T-helper 1 cell treated with Interleukin-12 subunit alpha and Interleukin-12 subunit beta and Interleukin-4 antibody, amounts not matched to agents 30 μg/mL and 1 μg/mL, for 36 hours (primary cell): ENCODE data around the gene DNAJC5.
"Not testable (repeated sequence)": the region's sequence is repeated elsewhere in the genome, so short reads cannot be mapped to it uniquely, and the experiment has no call there.

Experiments used
- H3K27ac Mint-ChIP-seq: one replicate; pipeline ENCODE4 v1.8.0; 2021; ENCODE audit warnings: mild to moderate bottlenecking, mixed read lengths
- H3K27me3 Mint-ChIP-seq: one replicate; pipeline ENCODE4 v1.8.0; 2021; ENCODE audit warnings: low read depth, mixed read lengths
- H3K36me3 Mint-ChIP-seq: one replicate; pipeline ENCODE4 v1.8.0; 2021; ENCODE audit warnings: low read depth, mixed read lengths
- H3K4me1 Mint-ChIP-seq: one replicate; pipeline ENCODE4 v1.8.0; 2021; ENCODE audit warnings: low read depth, mixed read lengths
- H3K4me3 Mint-ChIP-seq: one replicate; pipeline ENCODE4 v1.8.0; 2021; ENCODE audit warnings: mild to moderate bottlenecking, moderate library complexity, mixed read lengths
- H3K9me3 Mint-ChIP-seq: one replicate; pipeline ENCODE4 v1.8.0; 2021; ENCODE audit warnings: mixed read lengths

The DNAJC5 gene

DNA sequence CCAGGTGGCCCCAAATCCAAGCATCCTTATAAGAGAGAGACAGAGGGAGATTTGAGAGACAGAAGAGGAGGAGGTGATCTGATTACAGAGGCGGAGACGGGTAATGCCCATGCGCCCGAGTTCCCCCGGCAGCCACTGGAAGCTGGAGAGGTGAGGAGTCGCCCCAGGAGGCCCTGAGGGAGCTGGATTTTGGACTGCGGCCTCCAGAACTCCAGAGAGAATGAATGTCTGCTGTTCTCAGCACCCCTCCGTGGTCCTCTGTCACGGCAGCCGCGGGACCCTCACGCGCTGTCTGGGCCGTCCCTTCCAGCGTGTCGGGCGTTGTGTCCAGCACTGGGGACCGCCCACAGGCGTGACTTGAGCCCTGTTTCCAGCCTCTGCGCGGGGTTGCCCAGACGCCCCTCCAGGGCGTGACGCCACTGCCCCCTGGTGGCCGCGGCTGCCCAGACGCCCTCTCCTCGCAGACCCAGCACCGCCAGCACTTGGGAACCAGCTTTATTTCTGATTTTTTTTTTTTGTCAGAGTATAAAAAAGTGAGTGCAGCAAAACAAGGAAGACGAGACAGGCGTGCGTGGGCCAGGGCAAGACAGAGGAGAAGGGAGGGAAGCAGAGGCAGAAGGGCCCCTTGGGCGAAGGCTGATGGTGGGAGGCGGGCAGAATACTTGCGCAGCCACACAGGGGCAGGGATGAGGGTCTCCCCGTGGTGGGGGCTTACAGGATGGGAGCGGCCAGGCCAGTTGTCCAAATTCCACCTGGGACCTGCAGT, 78.9 kb downstream of the DNAJC5 start:
- H3K27ac Mint-ChIP-seq = no peak overlapping the region
- H3K4me1 Mint-ChIP-seq = peaks cover 42% of the 10 kb centered on the region
- H3K4me3 Mint-ChIP-seq = no peak overlapping the region
- H3K36me3 Mint-ChIP-seq = peaks cover 29% of the 10 kb centered on the region
- no peaks in the 10 kb centered on the region for H3K27me3 Mint-ChIP-seq
- no peaks in the 10 kb centered on the region for H3K9me3 Mint-ChIP-seq

DNA sequence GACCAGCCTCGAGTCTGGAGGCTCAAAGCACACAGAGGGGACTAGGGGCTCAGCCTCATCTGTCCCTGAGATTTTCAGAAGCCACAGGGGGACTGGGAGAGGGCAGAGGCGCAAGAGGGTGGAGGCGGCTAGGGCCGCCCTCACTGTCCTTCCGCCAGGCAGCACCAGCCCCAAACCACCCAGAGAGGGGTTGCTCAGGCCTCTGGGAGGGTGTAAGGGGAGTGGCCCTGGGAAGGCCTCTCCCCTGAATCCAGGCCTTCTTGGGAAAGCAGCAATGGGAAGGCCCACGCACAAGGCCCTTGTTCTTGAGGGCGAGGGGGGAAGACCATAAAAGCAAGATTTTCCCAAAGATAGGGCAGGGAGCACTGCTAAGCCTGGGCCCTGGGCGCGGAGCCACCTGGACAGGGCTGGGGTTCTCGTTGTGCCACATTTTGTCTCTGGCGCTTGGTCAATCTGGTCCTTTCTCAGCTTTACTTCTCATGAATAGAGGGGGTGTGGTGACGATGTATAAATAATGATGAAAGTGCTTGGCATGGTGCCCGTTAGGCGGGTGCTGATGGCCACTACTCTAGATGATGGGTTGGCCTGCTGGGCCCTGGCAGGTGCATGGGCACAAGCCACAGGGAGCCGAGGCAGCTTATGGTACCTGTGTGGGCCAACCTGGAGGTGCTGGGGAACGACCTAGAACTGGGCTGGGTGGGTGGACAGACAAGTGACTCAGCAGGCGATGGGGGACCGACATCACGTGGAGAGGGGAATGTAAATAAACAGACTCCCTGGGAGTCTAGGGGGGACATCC, 79.7 kb downstream of the DNAJC5 start:
- Mint-ChIP-seq H3K36me3 (peaks cover 29% of the 10 kb centered on the region), H3K4me1 (peaks cover 40% of the 10 kb centered on the region), H3K4me3 (no peak overlapping the region), H3K9me3 (no peaks in the 10 kb centered on the region), H3K27ac (no peak overlapping the region), H3K27me3 (no peaks in the 10 kb centered on the region)

DNA sequence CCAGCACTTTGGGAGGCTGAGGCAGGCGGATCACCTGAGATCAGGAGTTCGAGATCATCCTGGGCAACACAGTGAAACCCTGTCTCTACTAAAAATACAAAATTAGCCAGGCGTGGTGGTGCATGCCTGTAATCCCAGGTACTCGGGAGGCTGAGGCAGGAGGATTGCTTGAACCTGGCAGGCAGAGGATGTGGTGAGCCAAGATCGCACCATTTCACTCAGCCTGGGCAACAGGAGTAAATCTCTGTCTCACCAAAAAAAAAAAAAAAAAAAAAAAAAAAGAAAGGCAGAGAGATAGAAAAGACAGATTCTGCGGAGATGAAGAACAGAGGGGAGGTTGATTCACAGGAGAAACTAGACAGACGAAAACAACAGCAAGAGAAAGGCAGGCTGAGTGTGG, 81.6 kb downstream of the DNAJC5 start:
- H3K9me3 Mint-ChIP-seq, H3K27me3 Mint-ChIP-seq: not testable (repeated sequence)
- peak overlapping the region; percentile 88 for H3K27ac Mint-ChIP-seq
- H3K36me3 Mint-ChIP-seq = peaks cover 30% of the 10 kb centered on the region
- peak overlapping the region; percentile 90 for H3K4me3 Mint-ChIP-seq
- peaks cover 49% of the 10 kb centered on the region for H3K4me1 Mint-ChIP-seq

DNA sequence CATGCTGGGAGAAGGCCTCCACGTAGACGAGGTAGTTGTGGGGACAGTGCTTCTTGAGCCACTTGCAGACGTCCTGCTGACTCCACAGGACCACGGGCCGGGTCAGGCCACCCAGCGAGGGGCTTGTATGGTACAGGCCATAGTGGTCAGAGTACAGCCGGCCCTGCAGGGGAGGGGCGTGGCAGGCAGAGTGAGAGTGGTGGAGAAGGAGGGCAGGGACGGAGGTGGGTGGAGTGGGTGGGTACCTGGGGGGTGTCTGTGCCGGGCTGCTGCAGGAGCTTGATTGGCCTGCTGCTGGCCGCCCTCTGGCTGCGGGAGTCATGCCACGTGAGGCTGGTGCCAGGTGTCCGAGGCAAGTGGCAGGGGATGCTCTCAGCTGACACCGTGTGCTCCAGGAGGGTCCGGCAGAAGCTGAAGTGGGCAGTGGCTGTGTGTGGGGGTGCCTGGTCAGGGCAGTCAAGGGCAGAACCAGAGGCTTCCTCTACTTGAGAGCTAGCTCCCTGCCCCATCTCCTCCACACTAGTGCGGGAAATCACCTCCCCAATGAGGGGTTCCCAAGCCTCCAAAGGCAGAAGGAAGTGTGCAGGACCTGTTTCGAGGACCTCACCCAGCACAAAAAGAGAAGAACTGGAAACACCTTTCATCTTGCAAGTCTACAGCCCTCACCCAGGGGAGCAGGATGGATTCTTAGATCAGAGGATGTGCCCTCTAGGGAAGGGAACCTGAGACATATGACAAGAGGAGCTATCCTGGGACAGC, 82.2 kb downstream of the DNAJC5 start:
- H3K4me1 Mint-ChIP-seq = peaks cover 53% of the 10 kb centered on the region
- no peaks in the 10 kb centered on the region for H3K27me3 Mint-ChIP-seq
- peak overlapping the region; percentile 88 for H3K27ac Mint-ChIP-seq
- peak overlapping the region; percentile 90 for H3K4me3 Mint-ChIP-seq
- no peaks in the 10 kb centered on the region for H3K9me3 Mint-ChIP-seq
- peaks cover 30% of the 10 kb centered on the region for H3K36me3 Mint-ChIP-seq

DNA sequence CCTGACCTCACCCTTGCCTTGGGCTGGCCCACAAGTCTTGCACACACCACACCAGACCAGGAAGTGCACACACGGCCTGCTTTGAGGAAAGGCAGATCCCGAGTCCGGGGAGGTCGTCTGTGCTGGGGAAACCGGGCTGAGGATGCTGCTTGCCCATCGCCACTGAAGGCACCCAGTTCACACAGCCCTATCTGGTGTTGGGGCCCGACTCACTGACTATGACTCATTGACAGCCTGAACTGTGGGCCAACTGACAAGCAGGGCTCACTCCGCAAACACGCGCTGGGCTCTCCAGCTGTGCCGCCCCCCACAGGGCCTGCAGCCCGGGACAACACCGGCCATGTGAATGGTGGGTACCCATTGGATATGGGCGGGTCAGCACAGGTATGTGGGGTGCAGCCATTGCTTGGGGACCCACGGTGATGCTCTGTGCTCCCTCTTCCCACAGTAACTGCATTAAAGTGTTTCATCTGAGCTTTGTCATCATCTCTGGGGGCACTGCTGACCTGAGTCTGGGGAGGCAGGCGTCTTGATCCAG, 82.9 kb downstream of the DNAJC5 start:
- H3K36me3 Mint-ChIP-seq = peaks cover 33% of the 10 kb centered on the region
- H3K4me1 Mint-ChIP-seq = peaks cover 59% of the 10 kb centered on the region
- H3K9me3 Mint-ChIP-seq = no peaks in the 10 kb centered on the region
- peak overlapping the region; percentile 88 for H3K27ac Mint-ChIP-seq
- peak overlapping the region; percentile 90 for H3K4me3 Mint-ChIP-seq
- no peaks in the 10 kb centered on the region for H3K27me3 Mint-ChIP-seq

DNA sequence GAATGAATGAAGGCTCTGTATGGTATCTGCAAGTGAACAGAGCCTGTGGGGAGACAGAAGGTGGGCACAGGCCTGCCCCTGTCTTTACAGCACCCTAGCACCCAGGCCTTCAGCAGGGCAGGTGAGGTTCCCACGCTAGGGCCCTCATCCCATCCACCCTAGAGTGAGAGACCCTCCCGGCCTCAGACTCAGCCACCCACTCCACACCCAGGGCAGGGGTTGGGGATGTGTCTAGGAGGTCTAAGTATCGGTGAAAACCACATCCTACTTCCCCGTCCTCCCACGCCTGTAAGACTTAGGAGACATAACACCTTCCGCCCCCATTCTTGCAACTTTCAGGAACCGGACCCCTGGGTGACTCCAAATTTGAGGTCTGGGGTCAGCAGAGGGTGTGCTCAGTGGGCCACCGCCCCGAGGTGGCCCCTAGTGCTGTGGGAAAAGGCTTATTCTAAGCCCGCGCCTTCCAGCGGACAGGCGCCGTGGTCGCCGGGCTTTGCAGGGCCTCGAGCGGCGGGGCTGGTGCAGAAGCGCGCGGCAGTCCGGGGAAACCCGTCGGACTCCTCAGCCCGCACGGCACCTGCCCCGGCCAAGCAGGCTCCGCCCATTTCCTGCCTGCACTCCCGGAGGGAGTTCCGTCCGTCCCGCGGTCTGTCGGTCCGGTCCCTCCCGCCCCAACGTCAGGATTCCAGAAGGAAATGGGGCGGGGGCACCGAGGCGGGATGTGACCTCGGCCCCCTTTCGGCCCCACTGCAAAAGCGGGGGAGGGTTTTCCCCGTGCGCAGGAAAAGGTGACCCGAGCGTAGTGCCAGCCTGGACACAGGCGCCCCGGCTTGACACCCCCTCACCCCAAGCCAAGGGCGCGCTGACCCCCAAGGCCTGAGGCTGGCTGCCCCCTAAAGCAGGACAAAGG, 83.6 kb downstream of the DNAJC5 start:
- peak overlapping the region; percentile 88 for H3K27ac Mint-ChIP-seq
- H3K9me3 Mint-ChIP-seq = no peaks in the 10 kb centered on the region
- H3K4me1 Mint-ChIP-seq = peaks cover 60% of the 10 kb centered on the region
- H3K4me3 Mint-ChIP-seq = peak overlapping the region; percentile 90
- H3K36me3 Mint-ChIP-seq = peaks cover 32% of the 10 kb centered on the region
- no peaks in the 10 kb centered on the region for H3K27me3 Mint-ChIP-seq

DNA sequence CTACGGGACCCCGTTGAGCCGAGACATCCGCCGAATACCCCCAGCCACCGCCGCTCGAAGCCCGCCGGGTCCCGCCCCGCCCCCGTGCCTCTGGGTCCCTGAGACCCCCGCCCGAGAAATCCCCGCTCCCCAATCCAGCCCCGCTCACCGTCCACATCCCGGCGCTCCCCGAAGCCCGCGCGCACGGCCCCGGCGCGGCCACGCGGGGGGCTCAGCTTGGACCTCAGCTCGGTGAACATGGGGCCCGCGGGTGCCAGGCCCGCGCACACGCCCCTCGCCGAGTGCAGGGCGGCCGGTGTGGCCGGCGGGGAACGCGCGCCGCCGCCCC, 84.3 kb downstream of the DNAJC5 start:
- Mint-ChIP-seq H3K27me3 (no peaks in the 10 kb centered on the region), H3K27ac (peak overlapping the region; percentile 88), H3K36me3 (peaks cover 30% of the 10 kb centered on the region), H3K9me3 (no peaks in the 10 kb centered on the region), H3K4me3 (peak overlapping the region; percentile 90), H3K4me1 (peaks cover 58% of the 10 kb centered on the region)

DNA sequence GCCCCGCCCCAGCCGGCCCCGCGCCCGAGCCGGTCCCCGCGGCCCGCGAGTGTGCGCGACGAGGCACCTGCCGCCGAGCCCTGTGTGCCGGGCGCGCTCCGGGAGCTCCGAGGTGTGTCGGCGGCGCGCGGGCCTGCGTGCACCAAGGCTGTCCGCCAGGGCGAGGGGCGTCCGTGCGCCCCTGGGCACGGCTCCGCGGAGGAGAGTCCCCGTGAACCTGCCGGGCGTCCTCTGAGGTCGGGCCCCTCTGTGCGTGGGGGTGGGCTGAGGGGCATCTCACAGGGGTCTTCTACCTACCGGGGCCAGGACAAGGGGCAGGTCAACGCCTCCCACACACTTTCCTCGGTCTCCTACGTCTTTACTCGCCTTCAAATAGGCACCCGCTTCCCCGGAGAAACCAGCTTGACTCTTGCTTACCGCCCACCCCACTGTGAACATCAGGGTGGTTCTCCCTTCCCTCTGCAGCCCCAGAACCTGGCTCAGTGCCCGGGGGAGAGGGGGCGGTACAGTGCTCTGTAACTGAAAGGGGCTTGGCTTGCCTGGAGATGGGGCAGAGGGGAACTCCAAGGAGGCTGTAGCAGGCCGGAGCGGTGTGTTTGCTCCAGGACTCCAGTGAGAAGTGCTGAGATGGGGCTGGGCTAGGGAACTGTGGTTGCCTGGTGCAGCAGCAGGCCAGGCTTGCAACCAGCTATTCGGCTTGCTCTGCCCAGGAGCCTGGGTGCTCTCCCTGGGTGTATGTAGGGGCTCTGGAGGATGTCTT, 84.8 kb downstream of the DNAJC5 start, which contains the start of gene SAMD10:
Gene SAMD10 (minus strand): TSS at position 86 of the 760 bp plus-strand sequence. CDS start 175 bp downstream, outside the sequence.
- H3K4me3 Mint-ChIP-seq = peak within 1 kb of the TSS; percentile 97
- H3K4me1 Mint-ChIP-seq = peaks cover 60% of the 10 kb centered on the region
- no peaks in the 10 kb centered on the region for H3K9me3 Mint-ChIP-seq
- H3K27me3 Mint-ChIP-seq = no peaks in the 10 kb centered on the region
- peaks cover 32% of the 10 kb centered on the region for H3K36me3 Mint-ChIP-seq
- H3K27ac Mint-ChIP-seq = peak within 1 kb of the TSS; percentile 97

DNA sequence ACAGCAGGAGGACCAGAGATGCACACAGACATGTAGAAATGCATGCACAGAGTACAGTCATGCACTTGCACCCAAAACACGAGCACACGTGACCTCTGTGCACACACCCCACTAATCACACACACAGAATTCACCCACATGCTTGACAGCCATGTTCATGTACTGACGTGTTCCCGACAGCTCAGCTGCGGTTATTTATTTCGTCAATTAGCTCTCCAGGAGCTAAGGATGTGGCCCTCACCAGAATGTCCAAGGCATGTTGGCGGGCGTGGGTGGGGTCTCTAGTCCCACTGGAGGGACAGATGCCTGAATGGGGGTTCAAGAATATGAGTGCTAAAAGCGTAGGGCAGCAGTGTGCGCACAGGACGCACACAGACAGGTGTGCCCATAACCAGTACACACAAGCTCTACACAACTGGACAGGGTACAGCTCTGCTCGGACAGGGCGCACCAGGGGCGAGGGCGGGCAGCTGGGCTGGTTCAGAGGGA, 85.4 kb downstream of the DNAJC5 start:
- peak overlapping the region; percentile 97 for H3K27ac Mint-ChIP-seq
- peaks cover 32% of the 10 kb centered on the region for H3K36me3 Mint-ChIP-seq
- peak overlapping the region; percentile 97 for H3K4me3 Mint-ChIP-seq
- no peaks in the 10 kb centered on the region for H3K27me3 Mint-ChIP-seq
- H3K9me3 Mint-ChIP-seq = no peaks in the 10 kb centered on the region
- peaks cover 60% of the 10 kb centered on the region for H3K4me1 Mint-ChIP-seq

DNA sequence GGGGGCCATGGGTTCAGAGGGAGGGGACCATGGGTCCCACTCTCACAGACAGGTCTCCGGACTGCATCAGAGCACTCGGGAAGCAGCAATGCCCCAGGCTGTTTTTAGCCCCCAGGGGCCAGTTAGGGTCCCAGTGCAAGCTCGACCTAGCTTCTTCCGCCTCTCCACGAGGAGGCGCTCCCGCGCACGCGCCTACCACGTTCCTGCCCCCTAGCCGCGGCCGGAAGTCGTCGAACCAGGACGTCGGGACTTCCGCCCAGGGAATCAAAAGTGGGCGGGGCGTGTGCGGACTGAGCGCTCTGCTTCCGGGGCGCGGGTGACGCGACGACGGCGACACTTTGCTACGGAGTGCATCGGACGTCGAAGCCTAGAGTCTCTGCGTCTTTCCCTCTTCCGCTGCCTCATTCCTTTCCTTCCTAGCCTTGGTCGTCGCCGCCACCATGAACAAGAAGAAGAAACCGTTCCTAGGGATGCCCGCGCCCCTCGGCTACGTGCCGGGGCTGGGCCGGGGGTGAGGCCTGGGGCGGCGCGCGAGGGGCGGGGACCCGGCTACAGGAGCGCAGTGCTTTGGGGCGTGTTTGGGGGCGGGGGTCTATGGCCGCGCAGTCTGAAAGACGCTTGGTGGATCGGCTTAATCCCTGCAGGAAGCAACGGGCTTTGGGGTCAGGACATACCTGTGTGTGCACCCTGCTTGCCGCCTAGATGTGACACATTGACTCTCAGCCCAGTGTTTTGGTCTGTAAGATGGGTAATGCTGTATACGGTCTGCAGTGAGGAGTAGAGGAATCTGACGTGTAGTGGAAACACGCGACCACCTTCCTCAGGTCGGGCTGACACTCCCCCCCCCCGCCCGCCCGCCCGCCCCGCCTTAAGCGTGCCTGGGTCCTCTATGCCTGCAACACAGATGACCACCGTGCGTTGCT, 86.1 kb downstream of the DNAJC5 start, which contains the start of gene PRPF6:
Gene PRPF6 (plus strand): TSS at position 327 of the 923 bp plus-strand sequence. CDS start 114 bp downstream, at position 441.
- Mint-ChIP-seq H3K36me3 (peaks cover 36% of the 10 kb centered on the region), H3K9me3 (no peaks in the 10 kb centered on the region), H3K27me3 (no peaks in the 10 kb centered on the region), H3K4me1 (peaks cover 58% of the 10 kb centered on the region), H3K27ac (peak within 1 kb of the TSS; percentile 97), H3K4me3 (peak within 1 kb of the TSS; percentile 97)

DNA sequence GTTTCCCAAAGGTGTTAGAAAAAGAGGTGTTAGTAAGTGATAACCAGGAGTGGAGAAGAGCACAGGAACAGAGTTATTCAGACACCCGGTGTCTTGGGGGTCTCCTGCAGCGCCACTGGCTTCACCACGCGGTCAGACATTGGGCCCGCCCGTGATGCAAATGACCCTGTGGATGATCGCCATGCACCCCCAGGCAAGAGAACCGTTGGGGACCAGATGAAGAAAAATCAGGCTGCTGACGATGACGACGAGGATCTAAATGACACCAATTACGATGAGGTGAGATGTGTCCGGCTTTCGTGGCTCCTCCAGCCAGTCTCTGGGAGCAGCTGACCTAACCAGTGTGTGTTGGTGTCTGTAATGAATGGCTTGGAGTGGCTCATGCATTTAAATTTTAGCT, 88.0 kb downstream of the DNAJC5 start:
- peak overlapping the region; percentile 35 for H3K4me3 Mint-ChIP-seq
- no peaks in the 10 kb centered on the region for H3K9me3 Mint-ChIP-seq
- H3K36me3 Mint-ChIP-seq = peaks cover 31% of the 10 kb centered on the region
- no peaks in the 10 kb centered on the region for H3K27me3 Mint-ChIP-seq
- no peak overlapping the region for H3K27ac Mint-ChIP-seq
- peaks cover 41% of the 10 kb centered on the region for H3K4me1 Mint-ChIP-seq
